Prostate gland (tissue), 2 donors: ENCODE data around the gene NAV2.

Experiments
- POLR2A ChIP-seq: fragments of 450-650 bp; IDR thresholded peaks from one replicate; pipeline ENCODE4 v1.6.1; 2016; ENCODE audit warnings: antibody characterized with exemption, mild to moderate bottlenecking
- TF ChIP-seq, protein P1 (sequence below), 4 experiments: fragments of 200-600 bp in 2 of 4; fragments of 450-650 bp in 2 of 4; sonication (generic) in 2 of 4; IDR thresholded peaks; 1 replicate in 3 of 4; 2 replicates in 1 of 4; pipeline ENCODE4 v1.5.1; 2016 to 2019; ENCODE audit warnings: antibody characterized with exemption in 4 of 4, mild to moderate bottlenecking in 2 of 4, moderate library complexity in 2 of 4

- TF ChIP-seq, protein P1, sequence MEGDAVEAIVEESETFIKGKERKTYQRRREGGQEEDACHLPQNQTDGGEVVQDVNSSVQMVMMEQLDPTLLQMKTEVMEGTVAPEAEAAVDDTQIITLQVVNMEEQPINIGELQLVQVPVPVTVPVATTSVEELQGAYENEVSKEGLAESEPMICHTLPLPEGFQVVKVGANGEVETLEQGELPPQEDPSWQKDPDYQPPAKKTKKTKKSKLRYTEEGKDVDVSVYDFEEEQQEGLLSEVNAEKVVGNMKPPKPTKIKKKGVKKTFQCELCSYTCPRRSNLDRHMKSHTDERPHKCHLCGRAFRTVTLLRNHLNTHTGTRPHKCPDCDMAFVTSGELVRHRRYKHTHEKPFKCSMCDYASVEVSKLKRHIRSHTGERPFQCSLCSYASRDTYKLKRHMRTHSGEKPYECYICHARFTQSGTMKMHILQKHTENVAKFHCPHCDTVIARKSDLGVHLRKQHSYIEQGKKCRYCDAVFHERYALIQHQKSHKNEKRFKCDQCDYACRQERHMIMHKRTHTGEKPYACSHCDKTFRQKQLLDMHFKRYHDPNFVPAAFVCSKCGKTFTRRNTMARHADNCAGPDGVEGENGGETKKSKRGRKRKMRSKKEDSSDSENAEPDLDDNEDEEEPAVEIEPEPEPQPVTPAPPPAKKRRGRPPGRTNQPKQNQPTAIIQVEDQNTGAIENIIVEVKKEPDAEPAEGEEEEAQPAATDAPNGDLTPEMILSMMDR (IDR thresholded peaks at IDR 0.05) = no peak
- no peak for TF ChIP-seq POLR2A
These were observed 15.8 kb downstream of the NAV2 start for GRCh38 chr11:19728436-19728835.
